Lower leg skin (tissue), 3 donors: ENCODE measurements around the gene IL9R.
"Not testable (repeated sequence)": the region's sequence is repeated elsewhere in the genome, so short reads cannot be mapped to it uniquely, and the experiment has no call there.

Experiments used
- CTCF ChIP-seq, 3 donors: fragments of 450-650 bp; IDR thresholded peaks; one replicate each; pipeline ENCODE4 v1.5.1; 2016; ENCODE audit warnings: antibody characterized with exemption in 3 of 3, mild to moderate bottlenecking in 3 of 3, moderate library complexity in 2 of 3
- POLR2A ChIP-seq, 2 donors: fragments of 450-650 bp; IDR thresholded peaks; one replicate each; pipeline ENCODE4 v1.6.1; 2016 to 2017; ENCODE audit warnings: antibody characterized with exemption in 2 of 2, mild to moderate bottlenecking in 1 of 2, moderate library complexity in 1 of 2

GRCh38 chrX:156024949-156025492, 27.5 kb downstream of the IL9R start:
- not testable (repeated sequence) for TF ChIP-seq POLR2A, CTCF (IDR thresholded peaks at IDR 0.05)
